Brain microvascular endothelial cell (primary cell): ENCODE data around the gene PISD.
"Not testable (repeated sequence)": the region's sequence is repeated elsewhere in the genome, so short reads cannot be mapped to it uniquely, and the experiment has no call there.

Experiments used
- DNase-seq: peaks from one replicate; pipeline ENCODE4 v3.0.0-alpha.2; 2020
- H3K27ac ChIP-seq: fragments of 250-450 bp; sonication (Bioruptor Pico); 2 replicates; pipeline ENCODE4 v1.5.1; 2020; ENCODE audit warnings: mild to moderate bottlenecking, moderate library complexity
- H3K27me3 ChIP-seq: fragments of 250-450 bp; sonication (Bioruptor Pico); replicated peaks from 2 replicates; pipeline ENCODE4 v1.5.1; 2020; ENCODE audit warnings: mild to moderate bottlenecking
- H3K36me3 ChIP-seq: fragments of 250-450 bp; sonication (Bioruptor Pico); replicated peaks from 2 replicates; pipeline ENCODE4 v1.5.1; 2020; ENCODE audit warnings: mild to moderate bottlenecking
- H3K4me3 ChIP-seq: 2 replicates; pipeline ENCODE4 v1.5.1; 2011; ENCODE audit warnings: low read depth, mild to moderate bottlenecking, control low read depth, low read length, moderate library complexity
- CTCF ChIP-seq: IDR thresholded peaks from 2 replicates; pipeline ENCODE4 v1.5.1; 2011; ENCODE audit warnings: low read depth, mild to moderate bottlenecking, moderate library complexity, low read length, control low read depth, inconsistent platforms; ENCODE audit errors: missing control alignments
- in situ Hi-C: cut with HindIII; loops from 2 replicates; pipeline ENCODE4 v1.10.0; 2017; ENCODE audit warnings: low sequenced_read_pairs, low pct_ligation_motif_present

PISD gene

DNA sequence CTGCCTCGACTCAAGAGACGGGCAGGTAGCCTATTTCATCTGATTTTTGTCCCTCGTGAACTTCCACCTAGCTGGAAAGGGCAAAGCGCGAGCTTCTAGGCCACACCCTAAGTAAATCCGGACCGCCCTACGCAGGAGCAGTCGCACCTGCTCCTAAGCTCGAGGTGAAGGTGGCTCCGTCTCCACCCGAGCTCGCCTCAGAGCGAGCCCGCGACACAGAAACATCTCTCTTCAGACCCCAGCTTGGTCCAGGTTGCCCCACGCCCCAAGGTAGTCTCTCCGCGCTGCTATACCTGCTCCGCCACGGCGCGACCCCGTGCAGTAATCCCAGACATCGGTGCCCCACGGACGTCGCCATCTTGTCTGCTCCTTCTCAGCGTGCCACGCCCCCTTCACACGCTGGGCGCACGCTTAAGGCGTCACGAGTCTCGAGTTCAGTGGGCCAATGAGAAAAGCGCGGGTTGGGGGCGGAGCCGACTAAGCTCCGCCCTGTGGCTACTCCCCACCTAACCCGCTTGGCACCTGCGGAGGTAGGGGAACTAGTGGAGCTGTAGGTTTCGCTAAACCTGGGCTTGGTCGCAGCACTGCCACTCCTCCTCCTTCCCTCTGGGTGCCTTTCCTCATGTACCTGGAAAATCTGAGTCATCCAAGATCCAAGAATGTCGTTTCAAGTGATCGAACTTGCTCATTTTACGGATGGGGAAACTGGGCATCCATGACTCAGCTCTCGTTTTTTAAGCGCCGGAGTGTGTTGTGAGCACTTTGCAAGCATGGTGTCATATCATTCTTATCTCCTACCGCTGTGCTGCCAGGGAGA, at the start of gene PISD:
TSS of gene PISD (minus strand) at position 365 of the 817 bp plus-strand sequence. CDS start at position 358, 7 bp downstream.
- Histone ChIP-seq H3K27ac (peak within 1 kb of the TSS; percentile 74), H3K36me3 (no peaks in the 10 kb centered on the region), H3K27me3 (no peaks in the 10 kb centered on the region), H3K4me3 (peak within 1 kb of the TSS; percentile 90)
- peak; percentile 93 for DNase-seq
- in situ Hi-C loops: no loop called here
- TF ChIP-seq CTCF: no peak

- in situ Hi-C loops, H3K4me3 ChIP-seq, H3K27me3 ChIP-seq, DNase-seq, H3K27ac ChIP-seq: not testable (repeated sequence)
- H3K36me3 ChIP-seq: peaks cover 47% of the 10 kb centered on the region
These were observed 49.2 kb upstream of the PISD start for GRCh38 chr22:31711226-31711625.

DNA sequence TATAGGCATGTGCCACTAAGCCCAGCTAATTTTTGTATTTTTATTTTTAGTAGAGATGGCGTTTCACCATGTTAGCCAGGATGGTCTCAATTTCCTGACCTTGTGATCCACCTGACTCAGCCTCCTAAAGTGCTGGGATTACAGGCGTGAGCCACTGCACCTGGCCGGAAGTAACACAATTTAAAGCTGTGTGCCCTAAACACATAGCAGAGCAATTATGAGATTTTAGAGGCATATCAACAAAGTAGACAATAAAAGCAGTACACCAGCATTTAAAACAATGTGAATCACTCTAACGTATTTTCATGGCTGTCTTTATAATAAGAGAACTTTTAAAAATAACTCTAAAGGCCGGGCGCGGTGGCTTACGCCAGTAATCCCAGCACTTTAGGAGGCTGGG, 45.5 kb upstream of the PISD start:
- H3K36me3 ChIP-seq: peaks cover 34% of the 10 kb centered on the region
- no peak overlapping the region for H3K27ac ChIP-seq
- H3K27me3 ChIP-seq: no peaks in the 10 kb centered on the region
- in situ Hi-C loops: no loop called here
- H3K4me3 ChIP-seq: no peak overlapping the region
- no peak for DNase-seq
- TF ChIP-seq CTCF: no peak

DNA sequence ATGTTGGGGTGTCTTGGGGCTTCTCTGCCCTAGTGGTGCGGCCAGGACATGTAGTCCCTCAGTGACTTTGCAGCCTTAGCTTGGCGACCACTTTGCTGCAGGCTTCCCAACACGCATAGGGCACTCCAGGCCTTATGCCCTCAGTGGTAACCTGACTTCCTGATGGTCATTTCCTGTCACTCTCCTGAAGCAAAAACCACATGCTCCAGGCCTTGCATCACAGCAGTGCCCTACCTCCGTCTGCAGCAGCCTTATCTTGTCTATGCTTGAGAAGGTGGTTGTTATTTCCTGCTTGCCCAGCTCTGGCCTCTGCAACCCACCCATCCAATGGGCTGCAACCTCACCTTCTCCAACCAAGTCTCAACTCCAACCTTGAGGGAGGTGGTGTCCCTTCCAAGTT, 33.4 kb upstream of the PISD start:
- in situ Hi-C loops: no loop called here
- H3K36me3 ChIP-seq: peaks cover 7% of the 10 kb centered on the region
- H3K27me3 ChIP-seq: no peaks in the 10 kb centered on the region
- DNase-seq: no peak
- H3K27ac ChIP-seq: no peak overlapping the region
- TF ChIP-seq CTCF: no peak
- no peak overlapping the region for H3K4me3 ChIP-seq

DNA sequence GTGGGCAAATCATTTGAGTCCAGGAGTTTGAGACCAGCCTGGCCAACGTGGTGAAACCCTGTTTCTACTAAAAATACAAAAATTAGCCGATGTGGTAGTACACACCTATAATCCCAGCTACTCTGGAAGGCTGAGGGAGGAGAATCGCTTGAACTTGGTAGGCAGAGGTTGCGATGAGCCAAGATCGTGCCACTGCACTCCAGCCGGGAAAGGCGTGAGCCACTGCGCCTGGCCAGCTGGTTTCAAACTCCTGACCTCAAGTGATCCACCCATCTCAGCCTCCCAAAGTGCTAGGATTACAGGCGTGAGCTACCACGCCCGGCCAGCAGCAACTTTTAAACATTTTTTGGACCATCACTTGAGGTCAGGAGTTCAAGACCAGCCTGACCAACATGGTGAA, 32.0 kb upstream of the PISD start:
- H3K36me3 ChIP-seq, H3K4me3 ChIP-seq, in situ Hi-C loops: not testable (repeated sequence)

GRCh38 chr22:31692186-31692886, 30.3 kb upstream of the PISD start:
- DNase-seq: peak; percentile 53

More for the DNA sequence above, 32.0 kb upstream of the PISD start:
- not testable (repeated sequence) for H3K27me3 ChIP-seq, DNase-seq, H3K27ac ChIP-seq

More at GRCh38 chr22:31692186-31692886, 30.3 kb upstream of the PISD start:
- H3K27ac ChIP-seq: no peak overlapping the region
- no peak for TF ChIP-seq CTCF
- H3K4me3 ChIP-seq: no peak overlapping the region
- in situ Hi-C loops: no loop called here
- H3K36me3 ChIP-seq: peaks cover 3% of the 10 kb centered on the region
- H3K27me3 ChIP-seq: no peaks in the 10 kb centered on the region
